Measurements from ENCODE around the gene ZNF597. TPM values are rescaled to one million over a fixed set of nuclear protein-coding genes. Genes with fewer than 3 reads are reported as not detected.

ZNF597 gene
- total RNA-seq, 1 experiment from 2014 or later, result 3.2 TPM

DNA sequence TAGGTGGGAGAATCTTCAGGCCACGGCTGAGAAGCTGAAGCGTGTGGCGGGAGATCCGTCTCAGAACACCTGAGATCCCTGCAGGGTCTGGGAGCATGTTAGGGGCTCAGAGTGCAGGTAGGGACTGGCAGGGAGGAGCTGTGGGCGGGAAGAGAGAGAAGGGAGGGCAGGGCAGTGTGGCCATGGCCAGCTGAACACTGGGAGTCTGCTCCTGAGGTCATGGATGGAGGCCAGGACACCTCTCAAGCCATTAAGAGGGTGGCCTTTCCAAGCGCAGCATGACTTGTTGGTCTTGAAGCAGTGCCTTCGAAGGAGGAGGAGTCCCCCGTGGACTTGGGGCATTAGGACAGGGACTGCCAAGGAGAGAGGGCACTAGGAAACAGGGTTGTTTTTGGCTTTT is 23.9 kb upstream of the ZNF597 start:
- Histone ChIP-seq H3K9me3 (ENCODE audit: control insufficient read depth in 1 of 2, insufficient read depth in 1 of 2, low read depth in 1 of 2, low read length in 2 of 2) (no peaks in the 10 kb centered on the region), H3K4me2 (ENCODE audit: low read length) (no peak overlapping the region), H3K27me3 (ENCODE audit: insufficient read depth, low read length) (no peaks in the 10 kb centered on the region), H2AFZ (ENCODE audit: low read depth, low read length, poor library complexity, severe bottlenecking) (no peak overlapping the region), H3K9me2 (ENCODE audit: insufficient read depth) (no peaks in the 10 kb centered on the region), H3K4me3 (replicated peaks in 1 of 2; ENCODE audit: low read depth in 1 of 2, low read length in 2 of 2) (no peak overlapping the region), H3K36me3 (ENCODE audit: control insufficient read depth in 1 of 2, insufficient read depth in 2 of 2, low read length in 2 of 2) (peaks cover 5 to 15% of the 10 kb centered on the region in 2 experiments; a peak in 3 of 4 replicates), H3K9ac (ENCODE audit: low read length) (no peak overlapping the region), H4K20me1 (ENCODE audit: insufficient read depth) (no peaks in the 10 kb centered on the region), H3K27ac (ENCODE audit: low read depth, low read length) (no peak overlapping the region), H3K79me2 (ENCODE audit: insufficient read depth, low read length) (peaks cover 98% of the 10 kb centered on the region), H3K4me1 (ENCODE audit: control insufficient read depth in 1 of 2, insufficient read depth in 2 of 2, low read length in 2 of 2) (peaks cover 4 to 5% of the 10 kb centered on the region in 2 experiments; a peak in 1 of 4 replicates)
- BruUV-seq (replicated peaks), result no TSS peak
- TF ChIP-seq EZH2phosphoT487 (IDR thresholded peaks at IDR 0.05; ENCODE audit: borderline replicate concordance) (no peak), CBX3 (IDR thresholded peaks at IDR 0.05; ENCODE audit: low read depth) (no peak), ZFX (IDR thresholded peaks at IDR 0.05) (no peak), SRF (IDR thresholded peaks at IDR 0.05; ENCODE audit: low read depth) (no peak), CEBPB (IDR thresholded peaks at IDR 0.05; ENCODE audit: low read depth) (no peak)
- ChIA-PET CTCF (no interaction called here), RAD21 (ENCODE audit: low non-redundant PET in 1 of 2, low total read pairs in 2 of 2, uncharacterized antibody in 2 of 2, unreplicated experiment in 2 of 2) (no interaction called here), POLR2A (interaction anchor here (1.3 kb wide), 1 partner anchor 10 kb away, joined by 5 read pairs; no protein-coding TSS in a partner anchor)
- ATAC-seq, result no peak
- no peak for DNase-seq (ENCODE audit: low read depth, low spot score)
- intact Hi-C loops (cut with micrococcal nuclease), result no loop called here

DNA sequence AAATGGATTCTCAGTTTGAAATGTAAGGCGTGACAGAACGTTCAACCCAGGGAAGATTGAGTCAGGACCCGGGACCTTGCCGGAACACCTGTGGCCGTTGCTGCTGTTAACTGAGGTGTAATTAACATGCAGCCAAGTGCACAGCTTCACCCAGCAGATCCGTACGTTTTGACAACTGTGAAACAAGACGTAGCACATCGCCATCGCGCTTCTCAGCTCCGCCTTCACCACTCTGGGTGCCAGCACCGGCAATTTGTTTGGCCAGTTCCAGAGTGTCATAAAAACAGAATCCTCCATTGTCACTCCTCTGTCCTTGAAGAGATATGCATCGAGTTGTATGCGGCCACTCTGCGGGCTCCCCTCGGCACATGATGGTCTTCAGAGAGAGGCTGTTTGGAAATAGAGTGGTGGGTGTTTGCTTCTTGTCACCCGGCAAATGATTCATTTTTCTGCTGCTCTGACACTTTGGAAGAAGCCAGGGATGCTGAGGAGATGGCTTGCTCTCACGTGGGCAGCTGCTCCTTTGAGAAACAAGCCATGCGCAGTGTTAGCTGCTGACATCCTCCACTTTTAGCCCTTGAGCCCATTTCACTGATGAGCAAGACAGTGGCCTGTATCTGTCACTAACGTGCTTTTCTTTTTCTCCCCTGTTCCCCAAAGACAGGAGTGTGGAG is 22.7 kb upstream of the ZNF597 start:
- POLR2A ChIA-PET, result interaction anchor here (1.3 kb wide), 1 partner anchor 9 kb away, joined by 5 read pairs; no protein-coding TSS in a partner anchor
- TF ChIP-seq ELF1 (IDR thresholded peaks at IDR 0.05; ENCODE audit: borderline replicate concordance, low read depth), result no peak
- TF ChIP-seq EZH2 (IDR thresholded peaks at IDR 0.05), result no peak
- no peak for TF ChIP-seq JUND (IDR thresholded peaks at IDR 0.05)
- TF ChIP-seq, protein P1, sequence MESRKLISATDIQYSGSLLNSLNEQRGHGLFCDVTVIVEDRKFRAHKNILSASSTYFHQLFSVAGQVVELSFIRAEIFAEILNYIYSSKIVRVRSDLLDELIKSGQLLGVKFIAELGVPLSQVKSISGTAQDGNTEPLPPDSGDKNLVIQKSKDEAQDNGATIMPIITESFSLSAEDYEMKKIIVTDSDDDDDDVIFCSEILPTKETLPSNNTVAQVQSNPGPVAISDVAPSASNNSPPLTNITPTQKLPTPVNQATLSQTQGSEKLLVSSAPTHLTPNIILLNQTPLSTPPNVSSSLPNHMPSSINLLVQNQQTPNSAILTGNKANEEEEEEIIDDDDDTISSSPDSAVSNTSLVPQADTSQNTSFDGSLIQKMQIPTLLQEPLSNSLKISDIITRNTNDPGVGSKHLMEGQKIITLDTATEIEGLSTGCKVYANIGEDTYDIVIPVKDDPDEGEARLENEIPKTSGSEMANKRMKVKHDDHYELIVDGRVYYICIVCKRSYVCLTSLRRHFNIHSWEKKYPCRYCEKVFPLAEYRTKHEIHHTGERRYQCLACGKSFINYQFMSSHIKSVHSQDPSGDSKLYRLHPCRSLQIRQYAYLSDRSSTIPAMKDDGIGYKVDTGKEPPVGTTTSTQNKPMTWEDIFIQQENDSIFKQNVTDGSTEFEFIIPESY (IDR thresholded peaks at IDR 0.05; ENCODE audit: extremely low read depth, insufficient replicate concordance, low read length), result no peak
- TF ChIP-seq, protein P2, sequence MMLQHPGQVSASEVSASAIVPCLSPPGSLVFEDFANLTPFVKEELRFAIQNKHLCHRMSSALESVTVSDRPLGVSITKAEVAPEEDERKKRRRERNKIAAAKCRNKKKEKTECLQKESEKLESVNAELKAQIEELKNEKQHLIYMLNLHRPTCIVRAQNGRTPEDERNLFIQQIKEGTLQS (IDR thresholded peaks at IDR 0.05), result no peak
- no peak for TF ChIP-seq POLR2AphosphoS5 (IDR thresholded peaks at IDR 0.05; ENCODE audit: low read depth, low read length)
- TF ChIP-seq, protein P3, sequence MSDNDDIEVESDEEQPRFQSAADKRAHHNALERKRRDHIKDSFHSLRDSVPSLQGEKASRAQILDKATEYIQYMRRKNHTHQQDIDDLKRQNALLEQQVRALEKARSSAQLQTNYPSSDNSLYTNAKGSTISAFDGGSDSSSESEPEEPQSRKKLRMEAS (IDR thresholded peaks at IDR 0.05), result no peak
- TF ChIP-seq CEBPB (IDR thresholded peaks at IDR 0.05; ENCODE audit: low read depth), result no peak
- TF ChIP-seq POLR2A (IDR thresholded peaks at IDR 0.05; ENCODE audit: borderline replicate concordance, extremely low read depth, insufficient read depth, insufficient read length), result no peak
- TF ChIP-seq TCF7L2 (IDR thresholded peaks at IDR 0.05; ENCODE audit: borderline replicate concordance, extremely low read depth, insufficient read depth, insufficient read length), result no peak
- TF ChIP-seq FOSL1 (IDR thresholded peaks at IDR 0.05; ENCODE audit: low read depth), result no peak
- TF ChIP-seq, protein P4, sequence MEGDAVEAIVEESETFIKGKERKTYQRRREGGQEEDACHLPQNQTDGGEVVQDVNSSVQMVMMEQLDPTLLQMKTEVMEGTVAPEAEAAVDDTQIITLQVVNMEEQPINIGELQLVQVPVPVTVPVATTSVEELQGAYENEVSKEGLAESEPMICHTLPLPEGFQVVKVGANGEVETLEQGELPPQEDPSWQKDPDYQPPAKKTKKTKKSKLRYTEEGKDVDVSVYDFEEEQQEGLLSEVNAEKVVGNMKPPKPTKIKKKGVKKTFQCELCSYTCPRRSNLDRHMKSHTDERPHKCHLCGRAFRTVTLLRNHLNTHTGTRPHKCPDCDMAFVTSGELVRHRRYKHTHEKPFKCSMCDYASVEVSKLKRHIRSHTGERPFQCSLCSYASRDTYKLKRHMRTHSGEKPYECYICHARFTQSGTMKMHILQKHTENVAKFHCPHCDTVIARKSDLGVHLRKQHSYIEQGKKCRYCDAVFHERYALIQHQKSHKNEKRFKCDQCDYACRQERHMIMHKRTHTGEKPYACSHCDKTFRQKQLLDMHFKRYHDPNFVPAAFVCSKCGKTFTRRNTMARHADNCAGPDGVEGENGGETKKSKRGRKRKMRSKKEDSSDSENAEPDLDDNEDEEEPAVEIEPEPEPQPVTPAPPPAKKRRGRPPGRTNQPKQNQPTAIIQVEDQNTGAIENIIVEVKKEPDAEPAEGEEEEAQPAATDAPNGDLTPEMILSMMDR (IDR thresholded peaks at IDR 0.05 in 2 of 3, conservative IDR thresholded peaks at IDR 0.05 in 1 of 3; ENCODE audit: borderline replicate concordance in 1 of 3, insufficient read depth in 1 of 3, low read depth in 2 of 3, low read length in 2 of 3), result no peak
- no peak for TF ChIP-seq CBX3 (IDR thresholded peaks at IDR 0.05; ENCODE audit: low read depth)
- no peak for TF ChIP-seq ZNF274 (IDR thresholded peaks at IDR 0.05; ENCODE audit: low read depth, low read length)

More for the DNA sequence above, 22.7 kb upstream of the ZNF597 start:
- ChIA-PET RAD21 (ENCODE audit: low non-redundant PET in 1 of 2, low total read pairs in 2 of 2, uncharacterized antibody in 2 of 2, unreplicated experiment in 2 of 2) (no interaction called here), CTCF (no interaction called here)
- ATAC-seq (no peak), DNase-seq (ENCODE audit: low read depth, low spot score) (no peak)
- no peaks in the 10 kb centered on the region for H3K9me3 ChIP-seq (ENCODE audit: control insufficient read depth in 1 of 2, insufficient read depth in 1 of 2, low read depth in 1 of 2, low read length in 2 of 2)
- H3K79me2 ChIP-seq (ENCODE audit: insufficient read depth, low read length), result peaks cover 98% of the 10 kb centered on the region
- no peaks in the 10 kb centered on the region for H4K20me1 ChIP-seq (ENCODE audit: insufficient read depth)
- H3K4me1 ChIP-seq (ENCODE audit: control insufficient read depth in 1 of 2, insufficient read depth in 2 of 2, low read length in 2 of 2), result peaks cover 4 to 5% of the 10 kb centered on the region in 2 experiments; a peak in 1 of 4 replicates
- peaks cover 5 to 15% of the 10 kb centered on the region in 2 experiments; a peak in 3 of 4 replicates for H3K36me3 ChIP-seq (ENCODE audit: control insufficient read depth in 1 of 2, insufficient read depth in 2 of 2, low read length in 2 of 2)
- H3K27ac ChIP-seq (ENCODE audit: low read depth, low read length), result no peak overlapping the region
- H2AFZ ChIP-seq (ENCODE audit: low read depth, low read length, poor library complexity, severe bottlenecking), result no peak overlapping the region
- H3K9me2 ChIP-seq (ENCODE audit: insufficient read depth), result no peaks in the 10 kb centered on the region
- H3K4me2 ChIP-seq (ENCODE audit: low read length), result no peak overlapping the region
- BruUV-seq (replicated peaks), result no TSS peak
- H3K27me3 ChIP-seq (ENCODE audit: insufficient read depth, low read length), result no peaks in the 10 kb centered on the region
- no peak overlapping the region for H3K9ac ChIP-seq (ENCODE audit: low read length)
- intact Hi-C loops (cut with micrococcal nuclease), result no loop called here
- no peak overlapping the region for H3K4me3 ChIP-seq (replicated peaks in 1 of 2; ENCODE audit: low read depth in 1 of 2, low read length in 2 of 2)
